MG63 (cell line): ENCODE measurements around the gene SLC35C1. TPM values are rescaled to one million over a fixed set of nuclear protein-coding genes. Genes with fewer than 3 reads are reported as not detected.
A peak's percentile ranks its signal among the peaks of the same experiment; 100 is the strongest.

ENCODE experiments used
- DNase-seq: peaks from one replicate; pipeline ENCODE4 v3.0.0-alpha.2; 2020
- H3K27me3 ChIP-seq: fragments of 250-450 bp; sonication (Bioruptor Pico); 2 replicates; pipeline ENCODE4 v1.5.1; 2020; ENCODE audit warnings: mild to moderate bottlenecking, moderate library complexity
- H3K36me3 ChIP-seq: fragments of 250-450 bp; sonication (Bioruptor Pico); 2 replicates; pipeline ENCODE4 v1.5.1; 2020; ENCODE audit warnings: mild to moderate bottlenecking, moderate library complexity
- H3K4me3 ChIP-seq: fragments of 250-450 bp; sonication (Bioruptor Pico); 2 replicates; pipeline ENCODE4 v1.5.1; 2020; ENCODE audit warnings: mild to moderate bottlenecking, moderate library complexity
- H3K9me3 ChIP-seq: fragments of 250-450 bp; sonication (Bioruptor Pico); 2 replicates; pipeline ENCODE4 v1.5.1; 2020; ENCODE audit warnings: mild to moderate bottlenecking, moderate library complexity
- total RNA-seq: library from RNA; depleted of rRNA; stranded (reverse); fragments of >200 nt; shearing (Covaris generic); gene quantifications from 2 replicates; pipeline ENCODE4 v1.2.3, GENCODE V29; 2014; ENCODE audit warnings: low replicate concordance; rRNA removed

SLC35C1 gene
- total RNA-seq: 3.8 and 11.5 TPM in 2 replicates

- peak; percentile 94 for DNase-seq
- Histone ChIP-seq H3K9me3 (no peaks in the 10 kb centered on the region), H3K27me3 (no peaks in the 10 kb centered on the region), H3K36me3 (peaks cover 30% of the 10 kb centered on the region), H3K4me3 (peak within 1 kb of the TSS; percentile 67)
Observed at GRCh38 chr11:45804761-45805304, at the start of gene SLC35C1. Gene SLC35C1 (plus strand): TSS chr11:45805149. CDS start chr11:45805802, 653 bp downstream.

GRCh38 chr11:45755281-45755859, 49.6 kb upstream of the SLC35C1 start:
- Histone ChIP-seq H3K4me3 (no peak overlapping the region), H3K36me3 (no peaks in the 10 kb centered on the region), H3K9me3 (no peaks in the 10 kb centered on the region), H3K27me3 (no peaks in the 10 kb centered on the region)
- no peak for DNase-seq

- Histone ChIP-seq H3K27me3 (no peaks in the 10 kb centered on the region), H3K4me3 (no peak overlapping the region), H3K9me3 (no peaks in the 10 kb centered on the region), H3K36me3 (no peaks in the 10 kb centered on the region)
- no peak for DNase-seq
Observed at GRCh38 chr11:45756384-45757010, 48.5 kb upstream of the SLC35C1 start.

GRCh38 chr11:45757672-45758071, 47.3 kb upstream of the SLC35C1 start:
- Histone ChIP-seq H3K4me3 (no peak overlapping the region), H3K27me3 (no peaks in the 10 kb centered on the region), H3K9me3 (no peaks in the 10 kb centered on the region), H3K36me3 (no peaks in the 10 kb centered on the region)
- DNase-seq: no peak

GRCh38 chr11:45761659-45762058, 43.3 kb upstream of the SLC35C1 start:
- no peak overlapping the region for H3K4me3 ChIP-seq
- no peaks in the 10 kb centered on the region; the same call in 1 of the 2 replicates for H3K9me3 ChIP-seq
- DNase-seq: no peak
- H3K27me3 ChIP-seq: peaks cover 4% of the 10 kb centered on the region
- no peaks in the 10 kb centered on the region for H3K36me3 ChIP-seq

- Histone ChIP-seq H3K9me3 (no peaks in the 10 kb centered on the region; the same call in 1 of the 2 replicates), H3K36me3 (no peaks in the 10 kb centered on the region), H3K4me3 (no peak overlapping the region), H3K27me3 (peaks cover 9% of the 10 kb centered on the region)
- DNase-seq: no peak
Observed at GRCh38 chr11:45765107-45765668, 39.8 kb upstream of the SLC35C1 start.

GRCh38 chr11:45765836-45766235, 39.1 kb upstream of the SLC35C1 start:
- H3K9me3 ChIP-seq: no peaks in the 10 kb centered on the region; the same call in 1 of the 2 replicates
- peaks cover 12% of the 10 kb centered on the region for H3K27me3 ChIP-seq
- no peaks in the 10 kb centered on the region for H3K36me3 ChIP-seq
- no peak for DNase-seq
- H3K4me3 ChIP-seq: no peak overlapping the region

- Histone ChIP-seq H3K27me3 (peaks cover 12% of the 10 kb centered on the region), H3K9me3 (no peaks in the 10 kb centered on the region; the same call in 1 of the 2 replicates), H3K4me3 (no peak overlapping the region), H3K36me3 (no peaks in the 10 kb centered on the region)
- DNase-seq: no peak
Observed at GRCh38 chr11:45766469-45766868, 38.5 kb upstream of the SLC35C1 start.

GRCh38 chr11:45768486-45768885, 36.5 kb upstream of the SLC35C1 start:
- no peak for DNase-seq
- H3K9me3 ChIP-seq: no peaks in the 10 kb centered on the region; the same call in 1 of the 2 replicates
- H3K27me3 ChIP-seq: peaks cover 12% of the 10 kb centered on the region
- H3K36me3 ChIP-seq: no peaks in the 10 kb centered on the region
- no peak overlapping the region for H3K4me3 ChIP-seq

- H3K9me3 ChIP-seq: no peaks in the 10 kb centered on the region; the same call in 1 of the 2 replicates
- no peak overlapping the region for H3K4me3 ChIP-seq
- H3K36me3 ChIP-seq: no peaks in the 10 kb centered on the region
- DNase-seq: no peak
- H3K27me3 ChIP-seq: peaks cover 12% of the 10 kb centered on the region
Observed at GRCh38 chr11:45769960-45770359, 35.0 kb upstream of the SLC35C1 start.

GRCh38 chr11:45771193-45771565, 33.8 kb upstream of the SLC35C1 start:
- Histone ChIP-seq H3K36me3 (no peaks in the 10 kb centered on the region), H3K4me3 (peak overlapping the region; percentile 42), H3K27me3 (peaks cover 8% of the 10 kb centered on the region; the same call in 1 of the 2 replicates), H3K9me3 (no peaks in the 10 kb centered on the region; the same call in 1 of the 2 replicates)
- peak; percentile 29 for DNase-seq

- Histone ChIP-seq H3K36me3 (no peaks in the 10 kb centered on the region), H3K9me3 (no peaks in the 10 kb centered on the region; the same call in 1 of the 2 replicates), H3K27me3 (peaks cover 8% of the 10 kb centered on the region; the same call in 1 of the 2 replicates), H3K4me3 (peak overlapping the region; percentile 42)
- DNase-seq: peak; percentile 78
Observed at GRCh38 chr11:45771566-45772448, 33.1 kb upstream of the SLC35C1 start.

- no peak for DNase-seq
- H3K27me3 ChIP-seq: peaks cover 8% of the 10 kb centered on the region; the same call in 1 of the 2 replicates
- H3K4me3 ChIP-seq: no peak overlapping the region; the same call in 1 of the 2 replicates
- no peaks in the 10 kb centered on the region for H3K36me3 ChIP-seq
- no peaks in the 10 kb centered on the region; the same call in 1 of the 2 replicates for H3K9me3 ChIP-seq
Observed at GRCh38 chr11:45772449-45772774, 32.5 kb upstream of the SLC35C1 start.

- Histone ChIP-seq H3K4me3 (no peak overlapping the region), H3K36me3 (no peaks in the 10 kb centered on the region), H3K9me3 (no peaks in the 10 kb centered on the region; the same call in 1 of the 2 replicates), H3K27me3 (peaks cover 8% of the 10 kb centered on the region; the same call in 1 of the 2 replicates)
- DNase-seq: peak; percentile 51
Observed at GRCh38 chr11:45772986-45773785, 31.8 kb upstream of the SLC35C1 start.

- Histone ChIP-seq H3K27me3 (peaks cover 8% of the 10 kb centered on the region; the same call in 1 of the 2 replicates), H3K4me3 (no peak overlapping the region), H3K36me3 (no peaks in the 10 kb centered on the region), H3K9me3 (no peaks in the 10 kb centered on the region; the same call in 1 of the 2 replicates)
- DNase-seq: no peak
Observed at GRCh38 chr11:45773786-45774655, 30.9 kb upstream of the SLC35C1 start.
